GM10266 (cell line): ENCODE data around the gene TRAPPC6A.
A peak's percentile ranks its signal among the peaks of the same experiment; 100 is the strongest.

ENCODE experiments used
- DNase-seq: peaks from one replicate; pipeline ENCODE4 v3.0.0; 2012; ENCODE audit errors: extremely low spot score
- CTCF ChIP-seq: IDR thresholded peaks from 2 replicates; pipeline ENCODE4 v1.5.1; 2012; ENCODE audit warnings: mild to moderate bottlenecking, low read depth; ENCODE audit not compliant: control insufficient read depth, insufficient read depth; ENCODE audit errors: missing control alignments

Gene TRAPPC6A

GRCh38 chr19:45146251-45146650, 31.8 kb downstream of the TRAPPC6A start:
- DNase-seq, result peak; percentile 25
- TF ChIP-seq CTCF, result no peak

- no peak for TF ChIP-seq CTCF
- DNase-seq, result peak; percentile 21
These were observed 32.5 kb downstream of the TRAPPC6A start for GRCh38 chr19:45145270-45146189.

GRCh38 chr19:45144431-45145269, 33.4 kb downstream of the TRAPPC6A start:
- peak; percentile 17 for DNase-seq
- TF ChIP-seq CTCF, result no peak

GRCh38 chr19:45142726-45143110, 35.3 kb downstream of the TRAPPC6A start:
- DNase-seq, result no peak
- no peak for TF ChIP-seq CTCF

GRCh38 chr19:45142016-45142725, 35.9 kb downstream of the TRAPPC6A start:
- TF ChIP-seq CTCF, result no peak
- no peak for DNase-seq

GRCh38 chr19:45141203-45141900, 36.7 kb downstream of the TRAPPC6A start:
- no peak for DNase-seq
- TF ChIP-seq CTCF, result no peak
